ENCODE data around the gene PDPN. TPM values are rescaled to one million over a fixed set of nuclear protein-coding genes. Genes with fewer than 3 reads are reported as not detected.
A peak's percentile ranks its signal among the peaks of the same experiment; 100 is the strongest.

Gene PDPN
- total and polyA plus RNA-seq, 4 donors, result 10.6 to 71.2 (median 44.1) TPM

GRCh38 chr1:13576926-13577325, 6.7 kb upstream of the PDPN start:
- Histone ChIP-seq H3K36me3 (ENCODE audit: control insufficient read depth in 4 of 4, insufficient read depth in 4 of 4, low read length in 4 of 4) (no peaks in the 10 kb centered on the region), H3K27ac (ENCODE audit: low read depth in 1 of 2, low read length in 1 of 2) (no peak overlapping the region), H3K4me3 (no peak overlapping the region), H3K9me3 (ENCODE audit: control insufficient read depth in 4 of 4, insufficient read depth in 3 of 4, low read length in 3 of 4) (no peaks in the 10 kb centered on the region), H3K9ac (ENCODE audit: insufficient read depth in 1 of 2, low read length in 2 of 2) (no peak overlapping the region), H3K4me1 (ENCODE audit: control insufficient read depth in 5 of 5, insufficient read depth in 5 of 5, low read length in 5 of 5) (no peaks in the 10 kb centered on the region), H3K27me3 (ENCODE audit: control insufficient read depth in 3 of 3, insufficient read depth in 3 of 3, low read length in 2 of 3) (peaks cover 0 to 2% (median 0%) of the 10 kb centered on the region in 3 donors)
- ATAC-seq (ENCODE audit: insufficient read depth, low FRiP score), result no peak
- DNase-seq, result no peak
- 81 to 82% methylated on average over 11 of the region's 11 CpGs for WGBS, 2 donors
- TF ChIP-seq CTCF (IDR thresholded peaks at IDR 0.05; ENCODE audit: control extremely low read depth, extremely low read depth), result no peak

GRCh38 chr1:13577846-13578245, 5.8 kb upstream of the PDPN start:
- WGBS, 2 donors, result 77 to 84% methylated on average over 8 of the region's 8 CpGs

GRCh38 chr1:13581446-13581845, 2.2 kb upstream of the PDPN start:
- DNase-seq, result peak in 2 of 3 donors; percentile 60 to 83

More at GRCh38 chr1:13577846-13578245, 5.8 kb upstream of the PDPN start:
- Histone ChIP-seq H3K27ac (ENCODE audit: low read depth in 1 of 2, low read length in 1 of 2) (no peak overlapping the region), H3K9me3 (ENCODE audit: control insufficient read depth in 4 of 4, insufficient read depth in 3 of 4, low read length in 3 of 4) (no peaks in the 10 kb centered on the region), H3K4me3 (no peak overlapping the region), H3K9ac (ENCODE audit: insufficient read depth in 1 of 2, low read length in 2 of 2) (no peak overlapping the region), H3K4me1 (ENCODE audit: control insufficient read depth in 5 of 5, insufficient read depth in 5 of 5, low read length in 5 of 5) (peaks cover 0 to 4% (median 0%) of the 10 kb centered on the region in 5 donors), H3K27me3 (ENCODE audit: control insufficient read depth in 3 of 3, insufficient read depth in 3 of 3, low read length in 2 of 3) (peaks cover 0 to 7% (median 4%) of the 10 kb centered on the region in 3 donors), H3K36me3 (ENCODE audit: control insufficient read depth in 4 of 4, insufficient read depth in 4 of 4, low read length in 4 of 4) (no peaks in the 10 kb centered on the region)
- no peak for TF ChIP-seq CTCF (IDR thresholded peaks at IDR 0.05; ENCODE audit: control extremely low read depth, extremely low read depth)
- DNase-seq (no peak), ATAC-seq (ENCODE audit: insufficient read depth, low FRiP score) (no peak)

More at GRCh38 chr1:13581446-13581845, 2.2 kb upstream of the PDPN start:
- peaks cover 0 to 13% (median 1%) of the 10 kb centered on the region in 5 donors for H3K4me1 ChIP-seq (ENCODE audit: control insufficient read depth in 5 of 5, insufficient read depth in 5 of 5, low read length in 5 of 5)
- ATAC-seq (ENCODE audit: insufficient read depth, low FRiP score), result no peak
- TF ChIP-seq CTCF (IDR thresholded peaks at IDR 0.05; ENCODE audit: control extremely low read depth, extremely low read depth), result no peak
- no peaks in the 10 kb centered on the region for H3K36me3 ChIP-seq (ENCODE audit: control insufficient read depth in 4 of 4, insufficient read depth in 4 of 4, low read length in 4 of 4)
- H3K27me3 ChIP-seq (ENCODE audit: control insufficient read depth in 3 of 3, insufficient read depth in 3 of 3, low read length in 2 of 3), result peaks cover 0 to 8% (median 5%) of the 10 kb centered on the region in 3 donors
- no peak overlapping the region for H3K9ac ChIP-seq (ENCODE audit: insufficient read depth in 1 of 2, low read length in 2 of 2)
- H3K27ac ChIP-seq (ENCODE audit: low read depth in 1 of 2, low read length in 1 of 2), result no peak overlapping the region
- no peak overlapping the region for H3K4me3 ChIP-seq
- no peaks in the 10 kb centered on the region for H3K9me3 ChIP-seq (ENCODE audit: control insufficient read depth in 4 of 4, insufficient read depth in 3 of 4, low read length in 3 of 4)
- WGBS, 2 donors, result 74 to 78% methylated on average over 5 of the region's 5 CpGs

Measured in lung (tissue), 12 donors.